ENCODE results near the gene ZNF263. TPM values are rescaled to one million over a fixed set of nuclear protein-coding genes. Genes with fewer than 3 reads are reported as not detected.

ZNF263 gene
- total RNA-seq, 1 donor from 2014 or later, result 25.9 TPM

DNA sequence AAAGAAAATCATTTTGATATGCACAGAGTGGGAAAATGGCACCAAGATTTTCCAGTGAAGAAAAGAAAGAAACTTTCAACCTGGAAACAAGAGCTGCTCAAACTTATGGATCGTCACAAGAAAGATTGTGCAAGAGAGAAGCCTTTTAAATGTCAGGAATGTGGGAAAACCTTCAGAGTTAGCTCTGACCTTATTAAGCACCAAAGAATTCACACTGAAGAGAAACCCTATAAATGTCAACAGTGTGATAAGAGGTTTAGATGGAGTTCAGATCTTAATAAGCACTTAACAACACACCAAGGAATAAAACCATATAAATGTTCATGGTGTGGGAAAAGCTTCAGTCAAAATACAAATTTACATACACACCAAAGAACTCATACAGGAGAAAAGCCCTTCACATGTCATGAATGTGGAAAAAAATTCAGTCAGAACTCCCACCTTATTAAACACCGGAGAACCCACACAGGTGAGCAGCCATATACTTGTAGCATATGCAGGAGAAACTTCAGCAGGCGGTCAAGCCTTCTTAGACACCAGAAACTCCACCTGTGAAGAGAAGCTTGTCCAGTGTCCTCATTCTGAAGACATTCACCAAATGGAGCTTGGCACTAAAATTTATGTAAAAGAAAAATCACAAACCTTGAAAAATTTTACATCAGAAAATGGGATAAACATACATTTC, 34.2 kb downstream of the ZNF263 start:
- no peak for DNase-seq (ENCODE audit: low spot score)

DNA sequence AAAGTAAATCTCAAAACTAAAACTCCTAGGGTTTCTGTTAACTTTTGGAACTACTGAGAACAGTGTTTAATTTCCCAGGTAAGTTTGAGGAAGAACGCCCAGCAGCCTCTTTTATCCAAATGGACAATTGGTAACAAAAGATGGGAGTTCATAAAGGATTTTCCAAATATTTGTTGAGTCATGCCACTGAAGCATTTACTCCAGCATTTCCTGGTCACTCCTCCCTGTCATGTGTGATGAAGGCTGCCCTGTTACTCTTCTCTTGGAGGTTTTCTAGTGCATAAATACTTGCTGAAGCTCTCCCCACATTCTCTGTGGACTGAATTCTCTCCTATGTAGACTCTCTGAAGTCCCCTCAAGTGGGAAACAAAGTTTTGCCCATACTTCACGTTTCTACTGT, 38.5 kb downstream of the ZNF263 start:
- no peak for DNase-seq (ENCODE audit: low spot score)

DNA sequence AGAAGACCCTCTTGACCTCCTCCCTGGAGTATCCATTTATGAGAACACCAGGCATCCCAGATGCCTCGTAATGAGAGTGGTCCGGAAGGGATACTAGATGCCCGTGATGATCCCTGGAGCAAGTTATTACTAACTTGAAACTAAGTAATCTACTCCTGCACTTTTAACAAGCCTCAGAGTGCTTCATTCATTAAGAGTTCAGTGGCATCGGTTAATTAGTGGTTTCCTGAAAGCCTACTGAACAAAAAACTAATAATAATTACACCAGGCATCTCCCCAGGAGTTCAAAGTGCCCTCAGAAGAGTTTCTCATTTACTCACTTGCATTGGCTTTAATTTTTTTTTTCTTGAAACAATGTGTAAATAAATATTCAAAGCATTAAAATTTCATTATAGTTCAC, 44.2 kb downstream of the ZNF263 start:
- no peak for DNase-seq (ENCODE audit: low spot score)

DNA sequence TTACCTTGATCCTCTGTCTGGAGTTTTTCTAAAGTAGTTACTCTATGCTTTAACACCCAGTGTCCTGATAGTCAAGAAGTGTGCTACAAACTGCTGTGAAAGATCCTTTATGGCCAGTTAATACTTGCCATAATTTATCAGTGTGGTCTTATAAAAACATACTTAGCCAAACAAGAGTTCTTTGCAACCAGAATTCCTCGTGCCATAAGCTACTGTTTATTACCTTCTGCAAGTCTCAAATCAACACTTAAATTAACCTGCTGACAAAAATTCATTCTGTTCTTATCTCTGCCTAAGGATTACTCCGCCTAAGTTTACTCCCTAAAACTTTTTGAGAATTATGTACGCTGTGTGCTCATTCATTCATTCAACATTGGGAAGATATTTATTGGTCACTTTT, 44.8 kb downstream of the ZNF263 start:
- no peak for DNase-seq (ENCODE audit: low spot score)

DNA sequence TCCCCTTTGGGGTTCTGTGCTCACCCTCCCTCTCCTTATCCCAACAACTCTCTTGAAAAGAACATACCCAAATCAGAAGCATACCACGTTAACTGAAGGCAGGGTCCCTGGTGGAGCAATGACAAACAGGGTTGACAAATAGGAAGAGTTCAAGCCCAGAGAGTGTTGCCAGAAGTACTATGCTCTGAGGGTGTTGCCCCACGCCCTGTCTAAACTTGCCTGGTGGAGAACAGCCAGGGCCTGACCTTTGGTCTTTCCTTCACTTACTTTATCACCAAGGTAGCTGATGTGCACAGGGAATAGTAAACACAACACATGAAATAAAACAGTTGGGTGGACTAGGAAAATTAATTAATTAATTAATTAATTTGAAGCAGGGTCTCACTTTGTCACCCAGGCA, 45.4 kb downstream of the ZNF263 start:
- no peak for DNase-seq (ENCODE audit: low spot score)

Other genes with a start within 250 kb of the ZNF263 start
- gene BICDL2, start 246.5 kb upstream of the ZNF263 start, total RNA-seq, result not detected
- gene MMP25, start 236.9 kb upstream of the ZNF263 start, total RNA-seq, result 21.6 TPM
- gene IL32, start 217.9 kb upstream of the ZNF263 start, total RNA-seq, result 36.0 TPM
- not detected for gene ZSCAN10, start 184.2 kb upstream of the ZNF263 start, total RNA-seq
- gene ZNF205, start 170.9 kb upstream of the ZNF263 start, total RNA-seq, result 6.1 TPM
- gene ZNF213, start 148.5 kb upstream of the ZNF263 start, total RNA-seq, result 6.0 TPM
- gene OR1F1, start 95.3 kb upstream of the ZNF263 start, total RNA-seq, result not detected
- gene ZNF200, start 48.3 kb upstream of the ZNF263 start, total RNA-seq, result 8.4 TPM
- gene MEFV, start 26.9 kb upstream of the ZNF263 start, total RNA-seq, result 6.0 TPM
- 5.2 TPM for gene TIGD7, start 21.9 kb downstream of the ZNF263 start, total RNA-seq
- gene ZNF75A, start 22.0 kb downstream of the ZNF263 start, total RNA-seq, result 17.9 TPM
- gene OR2C1, start 72.4 kb downstream of the ZNF263 start, total RNA-seq, result not detected
- gene ZSCAN32, start 117.5 kb downstream of the ZNF263 start, total RNA-seq, result 11.0 TPM
- gene ZNF174, start 117.7 kb downstream of the ZNF263 start, total RNA-seq, result 7.6 TPM
- 2.4 TPM for gene ZNF597, start 160.0 kb downstream of the ZNF263 start, total RNA-seq
- gene NAA60, start 160.2 kb downstream of the ZNF263 start, total RNA-seq, result 39.1 TPM
- gene C16orf90, start 212.0 kb downstream of the ZNF263 start, total RNA-seq, result not detected
- gene CLUAP1, start 217.5 kb downstream of the ZNF263 start, total RNA-seq, result 20.0 TPM